A673 (cell line): Measurements from ENCODE around the gene SDCCAG8.

Experiments
- EZH2 ChIP-seq: fragments of 200-600 bp; sonication (generic); IDR thresholded peaks from 2 replicates; pipeline ENCODE4 v1.6.1; 2017; ENCODE audit warnings: borderline replicate concordance, low read depth, mild to moderate bottlenecking, mixed read lengths, antibody characterized with exemption, low read length; ENCODE audit not compliant: poor library complexity, severe bottlenecking
- TF ChIP-seq, protein P1 (sequence below): fragments of 300-800, 200-600 bp; sonication (generic); conservative IDR thresholded peaks from 2 replicates; pipeline ENCODE4 v1.5.1; 2017; ENCODE audit warnings: low read depth, mild to moderate bottlenecking, antibody characterized with exemption, low read length, moderate library complexity, mixed read lengths

DNA sequence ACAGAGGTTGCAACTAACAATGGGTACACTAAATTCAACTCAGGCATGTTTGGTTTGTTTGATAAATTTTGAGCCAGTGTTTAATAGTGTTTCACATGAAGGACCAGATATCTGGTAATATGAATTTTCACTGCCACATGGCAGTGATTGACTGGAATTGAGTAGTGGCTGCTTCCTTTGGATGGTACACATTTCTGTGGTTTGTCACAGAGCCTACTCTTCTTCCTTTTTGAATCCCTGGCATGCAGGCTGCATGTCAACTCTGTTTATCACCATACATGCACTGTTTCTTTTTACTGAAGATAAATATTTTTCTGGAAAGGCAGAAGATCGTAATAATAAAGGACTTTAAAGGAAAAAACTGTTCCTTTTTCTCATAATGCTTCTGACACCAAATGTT is 35.5 kb downstream of the SDCCAG8 start:
- TF ChIP-seq, protein P1, sequence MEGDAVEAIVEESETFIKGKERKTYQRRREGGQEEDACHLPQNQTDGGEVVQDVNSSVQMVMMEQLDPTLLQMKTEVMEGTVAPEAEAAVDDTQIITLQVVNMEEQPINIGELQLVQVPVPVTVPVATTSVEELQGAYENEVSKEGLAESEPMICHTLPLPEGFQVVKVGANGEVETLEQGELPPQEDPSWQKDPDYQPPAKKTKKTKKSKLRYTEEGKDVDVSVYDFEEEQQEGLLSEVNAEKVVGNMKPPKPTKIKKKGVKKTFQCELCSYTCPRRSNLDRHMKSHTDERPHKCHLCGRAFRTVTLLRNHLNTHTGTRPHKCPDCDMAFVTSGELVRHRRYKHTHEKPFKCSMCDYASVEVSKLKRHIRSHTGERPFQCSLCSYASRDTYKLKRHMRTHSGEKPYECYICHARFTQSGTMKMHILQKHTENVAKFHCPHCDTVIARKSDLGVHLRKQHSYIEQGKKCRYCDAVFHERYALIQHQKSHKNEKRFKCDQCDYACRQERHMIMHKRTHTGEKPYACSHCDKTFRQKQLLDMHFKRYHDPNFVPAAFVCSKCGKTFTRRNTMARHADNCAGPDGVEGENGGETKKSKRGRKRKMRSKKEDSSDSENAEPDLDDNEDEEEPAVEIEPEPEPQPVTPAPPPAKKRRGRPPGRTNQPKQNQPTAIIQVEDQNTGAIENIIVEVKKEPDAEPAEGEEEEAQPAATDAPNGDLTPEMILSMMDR: no peak
- TF ChIP-seq EZH2: no peak
